ENCODE results near the gene CPNE5.

The CPNE5 gene

GRCh38 chr6:36834576-36835341 lies 4.5 kb downstream of the CPNE5 start:
- no peak overlapping the region for H3K4me3 ChIP-seq (ENCODE audit: low read depth, low read length)
- DNase-seq (ENCODE audit: low read depth): no peak
- TF ChIP-seq CTCF (IDR thresholded peaks at IDR 0.05; ENCODE audit: control insufficient read depth, extremely low read depth, insufficient read depth): no peak

GRCh38 chr6:36833182-36833789 lies 6.0 kb downstream of the CPNE5 start:
- H3K4me3 ChIP-seq (ENCODE audit: low read depth, low read length): no peak overlapping the region
- TF ChIP-seq CTCF (IDR thresholded peaks at IDR 0.05; ENCODE audit: control insufficient read depth, extremely low read depth, insufficient read depth): no peak
- DNase-seq (ENCODE audit: low read depth): no peak

- TF ChIP-seq CTCF (IDR thresholded peaks at IDR 0.05; ENCODE audit: control insufficient read depth, extremely low read depth, insufficient read depth): no peak
- H3K4me3 ChIP-seq (ENCODE audit: low read depth, low read length): no peak overlapping the region
- DNase-seq (ENCODE audit: low read depth): no peak
These were observed 6.9 kb downstream of the CPNE5 start for GRCh38 chr6:36832313-36832712.

- no peak for TF ChIP-seq CTCF (IDR thresholded peaks at IDR 0.05; ENCODE audit: control insufficient read depth, extremely low read depth, insufficient read depth)
- H3K4me3 ChIP-seq (ENCODE audit: low read depth, low read length): no peak overlapping the region
- DNase-seq (ENCODE audit: low read depth): no peak
These were observed 8.7 kb downstream of the CPNE5 start for GRCh38 chr6:36830577-36830976.

- peak; percentile 54 for DNase-seq (ENCODE audit: low read depth)
- H3K4me3 ChIP-seq (ENCODE audit: low read depth, low read length): no peak overlapping the region
- no peak for TF ChIP-seq CTCF (IDR thresholded peaks at IDR 0.05; ENCODE audit: control insufficient read depth, extremely low read depth, insufficient read depth)
These were observed 9.2 kb downstream of the CPNE5 start for GRCh38 chr6:36829919-36830544.

GRCh38 chr6:36827261-36828079 lies 11.8 kb downstream of the CPNE5 start:
- no peak for TF ChIP-seq CTCF (IDR thresholded peaks at IDR 0.05; ENCODE audit: control insufficient read depth, extremely low read depth, insufficient read depth)
- H3K4me3 ChIP-seq (ENCODE audit: low read depth, low read length): no peak overlapping the region
- DNase-seq (ENCODE audit: low read depth): no peak

Measured in LNCaP clone FGC (cell line).